ENCODE measurements around the gene ZNF280D.

DNA sequence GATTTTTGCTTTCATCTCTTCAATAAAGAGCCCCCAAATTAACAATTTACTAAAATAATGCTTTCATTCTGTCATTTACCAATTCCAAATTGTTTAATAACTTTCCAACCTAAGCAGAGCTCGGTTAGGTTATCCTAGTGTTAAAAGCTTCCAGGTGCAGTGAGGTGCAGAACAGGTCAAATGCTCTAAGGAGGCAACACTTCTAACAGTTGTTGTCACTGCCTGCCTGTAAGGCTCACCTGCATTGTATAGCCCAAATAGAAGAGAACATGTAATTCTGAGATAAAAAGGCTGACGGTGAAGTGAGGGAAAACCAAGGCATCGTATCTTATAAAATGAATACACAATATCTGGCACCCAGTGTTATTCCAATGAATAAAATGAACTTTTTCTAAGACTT lies 9.1 kb downstream of the ZNF280D start:
- TF ChIP-seq, protein P1, sequence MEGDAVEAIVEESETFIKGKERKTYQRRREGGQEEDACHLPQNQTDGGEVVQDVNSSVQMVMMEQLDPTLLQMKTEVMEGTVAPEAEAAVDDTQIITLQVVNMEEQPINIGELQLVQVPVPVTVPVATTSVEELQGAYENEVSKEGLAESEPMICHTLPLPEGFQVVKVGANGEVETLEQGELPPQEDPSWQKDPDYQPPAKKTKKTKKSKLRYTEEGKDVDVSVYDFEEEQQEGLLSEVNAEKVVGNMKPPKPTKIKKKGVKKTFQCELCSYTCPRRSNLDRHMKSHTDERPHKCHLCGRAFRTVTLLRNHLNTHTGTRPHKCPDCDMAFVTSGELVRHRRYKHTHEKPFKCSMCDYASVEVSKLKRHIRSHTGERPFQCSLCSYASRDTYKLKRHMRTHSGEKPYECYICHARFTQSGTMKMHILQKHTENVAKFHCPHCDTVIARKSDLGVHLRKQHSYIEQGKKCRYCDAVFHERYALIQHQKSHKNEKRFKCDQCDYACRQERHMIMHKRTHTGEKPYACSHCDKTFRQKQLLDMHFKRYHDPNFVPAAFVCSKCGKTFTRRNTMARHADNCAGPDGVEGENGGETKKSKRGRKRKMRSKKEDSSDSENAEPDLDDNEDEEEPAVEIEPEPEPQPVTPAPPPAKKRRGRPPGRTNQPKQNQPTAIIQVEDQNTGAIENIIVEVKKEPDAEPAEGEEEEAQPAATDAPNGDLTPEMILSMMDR (IDR thresholded peaks at IDR 0.05), result no peak
- TF ChIP-seq, protein P2, sequence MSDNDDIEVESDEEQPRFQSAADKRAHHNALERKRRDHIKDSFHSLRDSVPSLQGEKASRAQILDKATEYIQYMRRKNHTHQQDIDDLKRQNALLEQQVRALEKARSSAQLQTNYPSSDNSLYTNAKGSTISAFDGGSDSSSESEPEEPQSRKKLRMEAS (IDR thresholded peaks at IDR 0.05), result no peak
- no peak for TF ChIP-seq RNF2 (IDR thresholded peaks at IDR 0.05; ENCODE audit: borderline replicate concordance, low read depth)
- TF ChIP-seq, protein P3, sequence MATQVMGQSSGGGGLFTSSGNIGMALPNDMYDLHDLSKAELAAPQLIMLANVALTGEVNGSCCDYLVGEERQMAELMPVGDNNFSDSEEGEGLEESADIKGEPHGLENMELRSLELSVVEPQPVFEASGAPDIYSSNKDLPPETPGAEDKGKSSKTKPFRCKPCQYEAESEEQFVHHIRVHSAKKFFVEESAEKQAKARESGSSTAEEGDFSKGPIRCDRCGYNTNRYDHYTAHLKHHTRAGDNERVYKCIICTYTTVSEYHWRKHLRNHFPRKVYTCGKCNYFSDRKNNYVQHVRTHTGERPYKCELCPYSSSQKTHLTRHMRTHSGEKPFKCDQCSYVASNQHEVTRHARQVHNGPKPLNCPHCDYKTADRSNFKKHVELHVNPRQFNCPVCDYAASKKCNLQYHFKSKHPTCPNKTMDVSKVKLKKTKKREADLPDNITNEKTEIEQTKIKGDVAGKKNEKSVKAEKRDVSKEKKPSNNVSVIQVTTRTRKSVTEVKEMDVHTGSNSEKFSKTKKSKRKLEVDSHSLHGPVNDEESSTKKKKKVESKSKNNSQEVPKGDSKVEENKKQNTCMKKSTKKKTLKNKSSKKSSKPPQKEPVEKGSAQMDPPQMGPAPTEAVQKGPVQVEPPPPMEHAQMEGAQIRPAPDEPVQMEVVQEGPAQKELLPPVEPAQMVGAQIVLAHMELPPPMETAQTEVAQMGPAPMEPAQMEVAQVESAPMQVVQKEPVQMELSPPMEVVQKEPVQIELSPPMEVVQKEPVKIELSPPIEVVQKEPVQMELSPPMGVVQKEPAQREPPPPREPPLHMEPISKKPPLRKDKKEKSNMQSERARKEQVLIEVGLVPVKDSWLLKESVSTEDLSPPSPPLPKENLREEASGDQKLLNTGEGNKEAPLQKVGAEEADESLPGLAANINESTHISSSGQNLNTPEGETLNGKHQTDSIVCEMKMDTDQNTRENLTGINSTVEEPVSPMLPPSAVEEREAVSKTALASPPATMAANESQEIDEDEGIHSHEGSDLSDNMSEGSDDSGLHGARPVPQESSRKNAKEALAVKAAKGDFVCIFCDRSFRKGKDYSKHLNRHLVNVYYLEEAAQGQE (IDR thresholded peaks at IDR 0.05), result no peak
- TF ChIP-seq NFE2L2 (conservative IDR thresholded peaks at IDR 0.05; ENCODE audit: low read length), result no peak
- TF ChIP-seq, protein P4, sequence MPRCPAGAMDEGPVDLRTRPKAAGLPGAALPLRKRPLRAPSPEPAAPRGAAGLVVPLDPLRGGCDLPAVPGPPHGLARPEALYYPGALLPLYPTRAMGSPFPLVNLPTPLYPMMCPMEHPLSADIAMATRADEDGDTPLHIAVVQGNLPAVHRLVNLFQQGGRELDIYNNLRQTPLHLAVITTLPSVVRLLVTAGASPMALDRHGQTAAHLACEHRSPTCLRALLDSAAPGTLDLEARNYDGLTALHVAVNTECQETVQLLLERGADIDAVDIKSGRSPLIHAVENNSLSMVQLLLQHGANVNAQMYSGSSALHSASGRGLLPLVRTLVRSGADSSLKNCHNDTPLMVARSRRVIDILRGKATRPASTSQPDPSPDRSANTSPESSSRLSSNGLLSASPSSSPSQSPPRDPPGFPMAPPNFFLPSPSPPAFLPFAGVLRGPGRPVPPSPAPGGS (IDR thresholded peaks at IDR 0.05), result no peak
- no peak for TF ChIP-seq RAD21 (conservative IDR thresholded peaks at IDR 0.05 in 1 of 2, IDR thresholded peaks at IDR 0.05 in 1 of 2)
- no peak for TF ChIP-seq POLR2A (IDR thresholded peaks at IDR 0.05; ENCODE audit: low read length)
- TF ChIP-seq, protein P5, sequence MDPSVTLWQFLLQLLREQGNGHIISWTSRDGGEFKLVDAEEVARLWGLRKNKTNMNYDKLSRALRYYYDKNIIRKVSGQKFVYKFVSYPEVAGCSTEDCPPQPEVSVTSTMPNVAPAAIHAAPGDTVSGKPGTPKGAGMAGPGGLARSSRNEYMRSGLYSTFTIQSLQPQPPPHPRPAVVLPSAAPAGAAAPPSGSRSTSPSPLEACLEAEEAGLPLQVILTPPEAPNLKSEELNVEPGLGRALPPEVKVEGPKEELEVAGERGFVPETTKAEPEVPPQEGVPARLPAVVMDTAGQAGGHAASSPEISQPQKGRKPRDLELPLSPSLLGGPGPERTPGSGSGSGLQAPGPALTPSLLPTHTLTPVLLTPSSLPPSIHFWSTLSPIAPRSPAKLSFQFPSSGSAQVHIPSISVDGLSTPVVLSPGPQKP (IDR thresholded peaks at IDR 0.05; ENCODE audit: low read depth, low read length), result no peak
